NCI-H345 treated with DMSO at 0.1 percent for 48 hours (cell line): ENCODE data around the gene TNN.
"Not testable (repeated sequence)": the region's sequence is repeated elsewhere in the genome, so short reads cannot be mapped to it uniquely, and the experiment has no call there.

Experiments
- DNase-seq: peaks from one replicate; lab custom pipeline; 2025; ENCODE audit not compliant: unreplicated experiment; lab: John Stamatoyannopoulos, UW

The TNN gene

DNA sequence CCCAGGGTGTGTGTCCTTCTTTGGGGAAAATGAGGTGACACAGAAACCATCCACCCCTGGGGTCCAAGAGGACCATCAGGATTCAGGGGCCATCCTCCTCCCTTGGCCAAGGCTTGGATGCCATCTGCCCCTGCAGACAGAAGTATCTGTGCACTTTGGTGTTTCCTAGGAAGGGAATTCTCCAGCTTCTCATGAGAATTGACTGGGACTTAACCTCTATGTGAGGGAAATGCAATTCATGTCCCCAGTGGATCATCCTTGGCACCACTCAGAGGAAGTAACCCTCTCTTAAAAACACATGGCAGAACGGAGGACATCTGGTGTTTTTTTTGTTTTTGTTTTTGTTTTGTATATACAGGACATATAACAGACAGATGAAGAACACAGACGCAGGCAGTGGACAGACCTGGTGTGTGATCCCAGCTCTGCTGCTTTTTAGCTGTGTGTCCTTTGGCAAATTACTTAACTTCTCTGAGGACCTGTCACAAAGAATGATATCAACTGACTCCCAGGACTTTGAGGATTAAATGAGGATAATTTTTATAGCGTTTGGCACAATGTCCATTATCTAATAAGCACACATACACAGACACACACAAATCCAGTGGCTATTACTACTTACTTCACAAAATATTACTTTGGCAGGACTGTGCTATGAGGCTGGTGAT is 3.8 kb downstream of the TNN start:
- DNase-seq: no peak

DNA sequence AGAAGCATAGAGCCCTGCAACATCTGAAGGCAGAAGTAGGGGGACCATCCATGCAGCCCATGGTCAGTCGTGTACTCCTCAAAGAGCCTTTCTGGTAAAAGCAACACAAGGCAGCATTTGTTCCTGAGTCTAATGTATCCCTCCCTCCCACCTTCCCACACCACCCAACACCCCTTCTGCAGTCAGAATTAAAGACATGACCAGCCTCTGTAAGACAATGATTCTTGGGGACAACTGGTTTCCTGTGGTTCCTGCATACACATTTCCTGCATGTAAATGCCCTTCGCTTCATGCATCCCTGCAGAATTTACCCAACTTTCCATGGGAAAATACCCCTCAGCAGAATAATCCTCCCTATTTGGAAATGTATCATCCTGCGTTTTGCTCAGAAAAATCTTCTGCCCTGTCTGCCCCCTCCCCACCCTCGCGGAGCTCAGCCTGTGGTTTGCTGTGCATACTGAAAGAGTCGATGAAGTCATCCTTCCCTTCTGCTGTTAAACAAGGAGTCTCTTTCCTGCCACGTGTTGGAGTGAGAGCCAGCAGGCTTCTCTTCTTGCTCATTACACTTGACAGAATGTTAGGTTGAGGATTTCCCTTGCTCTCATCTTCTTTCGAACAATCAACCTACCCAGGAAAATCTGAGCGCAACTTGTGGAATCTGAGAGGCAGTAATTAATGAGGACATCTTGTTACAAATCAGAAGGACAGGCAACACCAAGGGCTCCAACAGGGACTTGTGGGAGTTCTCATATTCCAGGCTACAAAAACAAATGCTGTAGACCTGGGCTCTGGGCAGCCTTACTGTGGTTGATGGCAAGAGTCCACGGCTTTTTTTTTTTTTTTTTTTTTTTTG is 4.7 kb downstream of the TNN start:
- no peak for DNase-seq

- no peak for DNase-seq
Observed at GRCh38 chr1:175073061-175073460, 5.4 kb downstream of the TNN start.

- DNase-seq: no peak
Observed at GRCh38 chr1:175073633-175074032, 6.0 kb downstream of the TNN start.

DNA sequence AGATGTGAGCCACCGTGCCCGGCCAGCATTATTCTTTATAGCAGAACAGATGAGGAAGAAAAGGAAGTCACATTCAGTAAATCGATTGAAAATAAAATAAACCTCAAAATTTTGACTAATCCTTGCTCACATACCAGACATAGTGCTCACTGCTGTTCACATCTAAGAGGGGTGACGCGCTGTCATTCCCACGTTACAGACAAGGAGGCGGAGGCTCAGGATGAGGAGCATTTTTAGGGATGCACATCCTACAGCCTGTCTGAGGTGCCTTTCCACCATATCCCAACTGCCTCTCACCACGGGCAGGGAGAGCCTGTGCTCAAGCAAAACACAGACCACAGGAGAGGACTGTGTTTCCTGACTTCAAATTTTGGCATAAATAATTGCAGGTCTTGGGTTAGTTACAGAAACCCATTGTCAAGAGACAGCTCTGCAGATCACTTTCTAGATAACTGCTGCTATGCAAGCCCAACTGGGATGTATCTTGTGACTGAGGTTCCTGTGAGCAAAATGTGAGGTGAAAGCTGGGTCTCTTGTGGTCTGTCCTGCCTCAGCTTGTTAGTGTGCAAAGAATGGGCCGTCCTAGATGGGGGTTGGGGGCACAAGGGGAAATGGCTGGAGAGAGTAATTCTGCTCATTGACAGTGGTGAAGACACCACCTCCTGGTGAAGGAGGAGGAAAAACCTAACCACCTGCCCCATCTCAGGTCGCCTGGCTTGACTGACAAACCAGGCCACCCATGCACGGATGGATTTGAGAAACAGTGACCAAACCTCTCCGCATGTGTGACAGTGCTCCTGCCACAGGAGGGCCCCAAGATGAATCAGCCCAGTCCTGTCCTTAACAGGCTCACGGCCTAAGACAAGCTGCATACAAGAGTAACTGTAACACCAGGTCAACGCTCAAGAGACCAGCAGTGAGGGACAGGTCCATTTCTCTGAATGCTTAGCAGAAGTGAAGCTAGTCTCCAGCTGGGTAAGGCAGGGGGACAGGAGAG is 8.2 kb downstream of the TNN start:
- DNase-seq: no peak

- no peak for DNase-seq
Observed at GRCh38 chr1:175077356-175078030, 9.9 kb downstream of the TNN start.

DNA sequence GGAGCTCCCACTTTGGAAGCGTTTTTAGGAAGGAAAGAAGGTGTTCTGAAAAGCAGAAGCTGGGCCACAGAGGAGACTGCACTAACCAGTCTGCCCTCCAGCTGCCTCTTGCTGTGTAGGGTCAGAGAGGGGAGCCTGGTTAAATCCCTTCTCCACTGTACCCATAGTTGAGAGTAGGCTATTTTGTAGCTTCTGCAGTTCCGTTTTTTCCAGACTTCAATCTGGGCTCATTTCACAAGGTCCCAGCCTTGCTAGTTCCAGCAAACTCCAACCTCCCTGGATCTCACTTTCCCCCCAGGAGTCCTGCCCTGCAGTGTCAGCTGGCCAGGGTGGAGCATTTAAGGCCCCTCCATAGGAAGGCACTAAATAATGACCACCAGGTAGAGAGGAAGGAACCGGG is 11.0 kb downstream of the TNN start:
- DNase-seq: no peak

- DNase-seq: no peak
Observed at GRCh38 chr1:175079338-175079737, 11.7 kb downstream of the TNN start.

DNA sequence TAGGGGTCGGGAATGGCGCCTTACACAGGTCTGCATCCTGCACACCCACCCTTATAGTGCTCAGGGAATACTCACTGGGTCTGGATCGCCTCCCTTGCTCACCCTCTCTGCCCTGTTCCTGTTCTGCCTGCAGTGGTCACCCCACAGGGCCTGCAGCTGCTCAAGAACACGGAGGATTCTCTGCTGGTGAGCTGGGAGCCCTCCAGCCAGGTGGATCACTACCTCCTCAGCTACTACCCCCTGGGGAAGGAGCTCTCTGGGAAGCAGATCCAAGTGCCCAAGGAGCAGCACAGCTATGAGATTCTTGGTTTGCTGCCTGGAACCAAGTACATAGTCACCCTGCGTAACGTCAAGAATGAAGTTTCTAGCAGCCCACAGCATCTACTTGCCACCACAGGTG is 12.4 kb downstream of the TNN start:
- no peak for DNase-seq

GRCh38 chr1:175081983-175082382 is 14.3 kb downstream of the TNN start:
- no peak for DNase-seq

GRCh38 chr1:175088525-175088951 is 20.9 kb downstream of the TNN start:
- no peak for DNase-seq

DNA sequence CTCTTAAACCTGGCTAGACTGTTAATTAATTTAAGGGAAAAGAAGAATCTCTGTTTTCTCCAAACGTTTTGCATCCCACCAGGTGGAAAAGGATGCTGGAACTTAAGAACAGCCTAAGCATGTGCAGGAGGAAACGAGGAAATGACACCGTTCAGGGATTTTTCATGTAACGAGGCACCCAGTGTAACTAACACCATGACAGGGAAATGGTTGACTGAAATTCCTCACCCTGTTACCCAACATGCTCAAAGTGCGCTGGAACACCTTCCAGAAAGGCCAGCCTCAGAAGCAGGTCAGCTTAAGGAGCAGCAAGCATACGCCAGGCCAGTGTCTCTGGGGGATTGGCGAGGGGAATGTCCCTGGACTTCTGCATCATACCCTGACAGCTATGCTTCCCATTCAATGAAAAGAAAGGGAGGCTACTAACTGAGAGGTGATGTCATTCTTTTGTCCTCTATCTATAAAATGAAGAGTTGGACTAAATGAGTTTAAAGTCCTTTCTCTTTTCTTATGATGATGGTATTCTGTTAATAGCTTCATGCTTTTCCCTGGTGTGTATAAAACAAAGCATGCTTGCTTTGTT is 21.6 kb downstream of the TNN start:
- DNase-seq: no peak

DNA sequence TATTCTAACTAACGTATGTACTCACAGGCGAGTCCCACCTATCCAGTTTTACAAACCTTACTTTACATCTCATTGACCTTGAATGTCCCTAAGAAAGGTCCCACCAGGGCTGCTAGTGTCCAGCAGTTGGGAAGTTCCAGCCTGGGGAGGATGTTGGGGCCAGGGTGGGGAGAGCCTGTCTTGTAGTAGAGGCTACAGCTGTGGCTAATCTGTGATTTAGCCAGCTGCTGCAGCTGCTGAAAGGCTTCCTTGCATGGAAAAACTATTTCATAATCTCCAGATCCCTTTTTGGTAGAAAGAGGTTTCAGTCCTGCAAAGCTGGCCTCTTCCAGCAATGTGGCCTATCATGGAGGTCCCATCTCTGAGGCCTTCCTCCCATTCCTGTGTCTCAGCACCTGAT is 23.1 kb downstream of the TNN start:
- DNase-seq: no peak

DNA sequence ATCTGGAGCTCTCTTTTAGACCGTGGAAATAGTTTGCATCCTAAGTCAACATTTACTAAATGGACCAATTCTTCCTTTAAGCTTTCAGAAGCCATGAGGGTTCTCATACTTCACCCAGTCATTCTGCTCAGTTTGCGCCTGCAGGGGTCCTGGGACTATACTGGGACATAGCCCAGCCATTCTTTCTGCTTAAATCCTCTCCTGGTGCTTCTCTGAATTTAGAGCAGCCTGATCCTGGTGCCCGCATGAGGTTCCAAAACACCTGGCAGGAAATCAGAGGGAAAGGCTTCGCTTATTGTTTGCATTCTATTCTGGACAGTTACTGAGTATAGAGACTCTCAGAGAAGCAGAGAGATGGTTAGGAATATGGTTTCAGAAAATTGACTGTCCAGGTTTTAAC is 27.0 kb downstream of the TNN start:
- DNase-seq: peak; percentile 18

GRCh38 chr1:175095069-175095468 is 27.4 kb downstream of the TNN start:
- no peak for DNase-seq

DNA sequence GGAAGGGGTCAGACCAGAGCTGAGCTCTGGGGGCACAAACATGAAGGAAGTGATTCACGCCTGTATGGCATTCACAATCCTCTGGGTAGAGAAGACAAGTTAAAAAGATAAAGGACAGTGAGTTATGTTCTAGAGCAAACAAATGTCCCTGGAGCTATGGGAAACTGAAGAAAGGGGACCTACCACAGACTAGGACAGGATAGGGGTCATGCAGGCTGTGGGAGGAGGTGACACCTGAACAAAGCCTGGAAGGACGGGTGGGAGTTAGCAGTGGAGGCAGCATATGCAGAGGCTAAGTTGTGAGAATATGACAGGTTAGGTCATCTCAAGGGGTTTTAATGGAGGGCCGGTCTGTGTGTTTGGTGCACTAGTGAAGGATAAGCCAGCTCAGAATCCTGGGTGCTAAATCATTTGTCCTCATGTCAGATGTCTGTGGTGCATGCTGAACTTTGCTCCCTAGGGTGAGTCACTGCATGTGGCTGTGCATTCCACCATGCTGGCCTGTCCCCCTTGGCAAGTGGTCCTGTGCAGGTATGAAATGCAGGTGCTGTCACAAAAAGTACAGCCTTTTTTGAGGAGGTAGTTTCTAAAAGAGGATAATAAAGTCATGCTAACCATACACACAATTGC is 28.5 kb downstream of the TNN start:
- no peak for DNase-seq

GRCh38 chr1:175097361-175097760 is 29.7 kb downstream of the TNN start:
- DNase-seq: no peak

GRCh38 chr1:175099916-175100315 is 32.3 kb downstream of the TNN start:
- DNase-seq: no peak

GRCh38 chr1:175102166-175102565 is 34.5 kb downstream of the TNN start:
- DNase-seq: not testable (repeated sequence)

GRCh38 chr1:175106536-175106935 is 38.9 kb downstream of the TNN start:
- DNase-seq: not testable (repeated sequence)
